Sigmoid colon (tissue), 7 donors: Measurements from ENCODE around the gene HOXB4. TPM values are rescaled to one million over a fixed set of nuclear protein-coding genes. Genes with fewer than 3 reads are reported as not detected.

ENCODE experiments used
- DNase-seq: peaks from one replicate; pipeline ENCODE4 v3.0.0-alpha.2; 2019
- H3K27ac ChIP-seq, 4 donors: fragments of 200-600 bp; sonication (generic); one replicate each; pipeline ENCODE4 v1.5.1; 2016 to 2019; ENCODE audit warnings: mild to moderate bottlenecking in 1 of 4
- H3K27me3 ChIP-seq, 3 donors: fragments of 200-600 bp; sonication (generic); one replicate each; pipeline ENCODE4 v1.5.1; 2019; ENCODE audit warnings: mild to moderate bottlenecking in 1 of 3
- H3K36me3 ChIP-seq, 4 donors: fragments of 200-600 bp; sonication (generic); one replicate each; pipeline ENCODE4 v1.5.1; 2016 to 2019
- H3K4me1 ChIP-seq, 4 donors: fragments of 200-600 bp; sonication (generic); one replicate each; pipeline ENCODE4 v1.5.1; 2017 to 2019
- H3K4me3 ChIP-seq, 4 donors: fragments of 200-600 bp; sonication (generic); one replicate each; pipeline ENCODE4 v1.5.1; 2017 to 2019; ENCODE audit warnings: mild to moderate bottlenecking in 2 of 4, moderate library complexity in 1 of 4
- H3K9me3 ChIP-seq, 4 donors: fragments of 200-600 bp in 3 of 4; sonication (generic) in 3 of 4; one replicate each; pipeline versions ENCODE4 v1.5.1 to v1.6.1; 2013 to 2019
- CTCF ChIP-seq, 4 experiments: fragments of 450-650 bp in 3 of 4; fragments of 200-600 bp in 1 of 4; IDR thresholded peaks; one replicate each; pipeline ENCODE4 v1.5.1; 2016 to 2019; ENCODE audit warnings: antibody characterized with exemption in 4 of 4, mild to moderate bottlenecking in 3 of 4, moderate library complexity in 2 of 4
- EP300 ChIP-seq, 4 donors: sonication (generic); formaldehyde crosslinking; IDR thresholded peaks; one replicate each; pipeline ENCODE4 v1.6.1; 2017; ENCODE audit warnings: antibody characterized with exemption in 4 of 4
- POLR2A ChIP-seq, 2 donors: fragments of 450-650 bp; IDR thresholded peaks; one replicate each; pipeline ENCODE4 v1.6.1; 2016; ENCODE audit warnings: antibody characterized with exemption in 2 of 2, mild to moderate bottlenecking in 2 of 2, moderate library complexity in 2 of 2
- POLR2AphosphoS5 ChIP-seq, 4 donors: sonication (generic); formaldehyde crosslinking; IDR thresholded peaks; one replicate each; pipeline ENCODE4 v1.6.1; 2017; ENCODE audit warnings: antibody characterized with exemption in 4 of 4
- WGBS, 2 donors: extraction: QIAGEN DNeasy Blood & Tissue Kit; methylation state at CpG; one replicate each; pipeline ENCODE4 v1.1.7; 2013; 5-methylcytosine and 5-hydroxymethylcytosine counted together
- intact Hi-C: fragments of 100-400 bp; cut with DNase I; formaldehyde crosslinking; loops from one replicate; pipeline ENCODE4 v1.15.1; 2023
- polyA plus RNA-seq, 3 donors: library from polyadenylated mRNA; stranded (reverse); fragments of 200-250 nt; gene quantifications; one replicate each; pipeline ENCODE4 v1.2.3, GENCODE V29; 2013
- total RNA-seq, 4 donors: library from RNA; depleted of rRNA; stranded (reverse); fragments of >200 nt; gene quantifications; one replicate each; pipeline ENCODE4 v1.1.0, GENCODE V29; 2016
- donor health status: healthy with polysubstance abuse.
- donor health status: Bipolar disorder and iron deficiency.
- donor health status: healthy.

Gene HOXB4
- total and polyA plus RNA-seq, 7 donors = 0.23 to 8.3 (median 4.6) TPM

- WGBS, 2 donors = 56 to 66% methylated on average over 10 of the region's 10 CpGs
- peak; percentile 79 for DNase-seq
- Histone ChIP-seq H3K27me3 (no peaks in the 10 kb centered on the region), H3K4me1 (peaks cover 0 to 67% (median 65%) of the 10 kb centered on the region in 4 donors), H3K36me3 (peaks cover 0 to 16% (median 5%) of the 10 kb centered on the region in 4 donors), H3K27ac (peak overlapping the region; percentile 94 to 99 (median 96)), H3K4me3 (peak overlapping the region; percentile 5 to 34 (median 30)), H3K9me3 (no peaks in the 10 kb centered on the region)
- intact Hi-C loops = no loop called here
- TF ChIP-seq POLR2AphosphoS5 (IDR thresholded peaks at IDR 0.05) (no peak), CTCF (IDR thresholded peaks at IDR 0.05) (no peak), EP300 (IDR thresholded peaks at IDR 0.05) (no peak), POLR2A (IDR thresholded peaks at IDR 0.05) (no peak)
These were observed 31.8 kb downstream of the HOXB4 start for GRCh38 chr17:48546137-48546923.

GRCh38 chr17:48545539-48545938 is 32.6 kb downstream of the HOXB4 start:
- H3K9me3 ChIP-seq = no peaks in the 10 kb centered on the region
- peaks cover 0 to 67% (median 63%) of the 10 kb centered on the region in 4 donors for H3K4me1 ChIP-seq
- H3K27ac ChIP-seq = peak overlapping the region; percentile 94 to 99 (median 96)
- 92 to 98% methylated on average over 1 of the region's 1 CpG for WGBS, 2 donors
- H3K36me3 ChIP-seq = peaks cover 0 to 13% (median 4%) of the 10 kb centered on the region in 4 donors
- peak; percentile 19 for DNase-seq
- H3K27me3 ChIP-seq = no peaks in the 10 kb centered on the region
- TF ChIP-seq POLR2A (IDR thresholded peaks at IDR 0.05) = no peak
- TF ChIP-seq EP300 (IDR thresholded peaks at IDR 0.05) = no peak
- no peak for TF ChIP-seq CTCF (IDR thresholded peaks at IDR 0.05)
- TF ChIP-seq POLR2AphosphoS5 (IDR thresholded peaks at IDR 0.05) = no peak
- H3K4me3 ChIP-seq = no peak overlapping the region
- intact Hi-C loops = no loop called here

GRCh38 chr17:48545022-48545375 is 33.2 kb downstream of the HOXB4 start, which contains the start of gene HOXB2:
TSS of gene HOXB2 (minus strand) at chr17:48545109. CDS start at chr17:48544911, 198 bp downstream.
- DNase-seq = no peak
- Histone ChIP-seq H3K4me3 (peak within 1 kb of the TSS; percentile 72 to 87 (median 84)), H3K27me3 (no peaks in the 10 kb centered on the region), H3K27ac (peak within 1 kb of the TSS; percentile 94 to 99 (median 96)), H3K9me3 (no peaks in the 10 kb centered on the region), H3K36me3 (peaks cover 0 to 9% (median 2%) of the 10 kb centered on the region in 4 donors), H3K4me1 (peaks cover 0 to 67% (median 63%) of the 10 kb centered on the region in 4 donors)
- intact Hi-C loops = no loop called here
- WGBS, 2 donors = 52 to 80% methylated on average over 12 of the region's 12 CpGs
- TF ChIP-seq POLR2AphosphoS5 (IDR thresholded peaks at IDR 0.05) (no peak), POLR2A (IDR thresholded peaks at IDR 0.05) (no peak), EP300 (IDR thresholded peaks at IDR 0.05) (no peak), CTCF (IDR thresholded peaks at IDR 0.05) (no peak)

- peaks cover 0 to 64% (median 60%) of the 10 kb centered on the region in 4 donors for H3K4me1 ChIP-seq
These were observed 33.7 kb downstream of the HOXB4 start for GRCh38 chr17:48544349-48545021.

More at GRCh38 chr17:48544349-48545021, 33.7 kb downstream of the HOXB4 start:
- no peaks in the 10 kb centered on the region for H3K9me3 ChIP-seq
- H3K36me3 ChIP-seq = peaks cover 0 to 6% (median 2%) of the 10 kb centered on the region in 4 donors
- TF ChIP-seq POLR2AphosphoS5 (IDR thresholded peaks at IDR 0.05) (peak; percentile 79 to 83 (median 81)), POLR2A (IDR thresholded peaks at IDR 0.05) (peak in 1 of 2 donors; percentile 60), EP300 (IDR thresholded peaks at IDR 0.05) (no peak), CTCF (IDR thresholded peaks at IDR 0.05) (no peak)
- peak overlapping the region; percentile 94 to 99 (median 96) for H3K27ac ChIP-seq
- H3K4me3 ChIP-seq = peak overlapping the region; percentile 72 to 87 (median 84)
- DNase-seq = peak; percentile 99
- intact Hi-C loops = no loop called here
- H3K27me3 ChIP-seq = no peaks in the 10 kb centered on the region
- WGBS, 2 donors = 28 to 65% methylated on average over 38 of the region's 38 CpGs
